Fibroblast of lung (primary cell): ENCODE data around the gene SC5D.

Source experiments
- CTCF ChIP-seq, 2 donors: IDR thresholded peaks in 1 of 2; conservative IDR thresholded peaks in 1 of 2; 1 replicate in 1 of 2; 2 replicates in 1 of 2; pipeline ENCODE4 v1.5.1; 2011 to 2012; ENCODE audit warnings: low read length in 2 of 2, control low read depth in 1 of 2, inconsistent platforms in 1 of 2, low read depth in 1 of 2, mild to moderate bottlenecking in 1 of 2
- EZH2 ChIP-seq: IDR thresholded peaks from 2 replicates; pipeline ENCODE4 v1.5.1; 2012; ENCODE audit warnings: low read length, control low read depth, mild to moderate bottlenecking; ENCODE audit errors: missing control alignments

GRCh38 chr11:121356357-121356756 is 63.8 kb downstream of the SC5D start:
- TF ChIP-seq CTCF (conservative IDR thresholded peaks at IDR 0.05 in 1 of 2, IDR thresholded peaks at IDR 0.05 in 1 of 2; ENCODE audit: low read depth in 1 of 2, low read length in 2 of 2) = no peak
- no peak for TF ChIP-seq EZH2
